Lower leg skin (tissue), 3 donors: ENCODE measurements around the gene RAB14.

ENCODE experiments used
- POLR2A ChIP-seq, 2 donors: fragments of 450-650 bp; IDR thresholded peaks; one replicate each; pipeline ENCODE4 v1.6.1; 2016 to 2017; ENCODE audit warnings: antibody characterized with exemption in 2 of 2, mild to moderate bottlenecking in 1 of 2, moderate library complexity in 1 of 2
- TF ChIP-seq, protein P1 (sequence below), 3 donors: fragments of 450-650 bp; IDR thresholded peaks; one replicate each; pipeline ENCODE4 v1.5.1; 2016; ENCODE audit warnings: antibody characterized with exemption in 3 of 3, mild to moderate bottlenecking in 3 of 3, moderate library complexity in 2 of 3

DNA sequence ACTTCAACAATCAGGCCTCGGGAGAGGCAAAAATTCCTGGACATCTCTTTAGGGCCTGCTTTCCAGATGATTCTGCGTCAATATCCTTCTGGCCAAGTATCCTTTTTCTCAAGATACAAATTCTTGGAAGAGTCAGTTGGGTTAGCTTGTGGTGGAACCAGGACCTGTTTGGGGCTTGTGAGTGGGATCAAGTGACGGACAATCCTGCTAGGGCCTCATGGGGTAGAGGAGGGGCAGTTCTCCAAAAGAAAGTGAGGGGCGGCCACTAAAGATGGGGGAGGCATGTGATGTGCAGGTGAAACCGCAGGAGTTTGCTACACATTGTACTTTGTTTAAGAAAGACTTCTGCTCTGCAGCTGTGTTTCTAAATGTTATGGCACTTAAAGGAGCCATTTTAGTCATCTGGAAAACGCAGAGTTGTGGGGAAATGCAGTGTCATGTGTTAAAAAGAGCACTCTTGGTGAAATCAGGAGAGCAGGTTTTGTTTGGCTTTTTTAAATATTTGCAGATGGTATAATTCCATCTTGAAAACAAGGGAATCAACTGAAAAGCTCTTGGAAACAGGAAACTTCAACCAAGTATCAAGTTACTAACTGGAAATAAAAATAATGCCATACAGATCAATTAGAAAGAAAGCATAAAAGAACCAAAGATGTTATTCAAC lies 38.9 kb upstream of the RAB14 start:
- TF ChIP-seq, protein P1, sequence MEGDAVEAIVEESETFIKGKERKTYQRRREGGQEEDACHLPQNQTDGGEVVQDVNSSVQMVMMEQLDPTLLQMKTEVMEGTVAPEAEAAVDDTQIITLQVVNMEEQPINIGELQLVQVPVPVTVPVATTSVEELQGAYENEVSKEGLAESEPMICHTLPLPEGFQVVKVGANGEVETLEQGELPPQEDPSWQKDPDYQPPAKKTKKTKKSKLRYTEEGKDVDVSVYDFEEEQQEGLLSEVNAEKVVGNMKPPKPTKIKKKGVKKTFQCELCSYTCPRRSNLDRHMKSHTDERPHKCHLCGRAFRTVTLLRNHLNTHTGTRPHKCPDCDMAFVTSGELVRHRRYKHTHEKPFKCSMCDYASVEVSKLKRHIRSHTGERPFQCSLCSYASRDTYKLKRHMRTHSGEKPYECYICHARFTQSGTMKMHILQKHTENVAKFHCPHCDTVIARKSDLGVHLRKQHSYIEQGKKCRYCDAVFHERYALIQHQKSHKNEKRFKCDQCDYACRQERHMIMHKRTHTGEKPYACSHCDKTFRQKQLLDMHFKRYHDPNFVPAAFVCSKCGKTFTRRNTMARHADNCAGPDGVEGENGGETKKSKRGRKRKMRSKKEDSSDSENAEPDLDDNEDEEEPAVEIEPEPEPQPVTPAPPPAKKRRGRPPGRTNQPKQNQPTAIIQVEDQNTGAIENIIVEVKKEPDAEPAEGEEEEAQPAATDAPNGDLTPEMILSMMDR (IDR thresholded peaks at IDR 0.05): no peak
- TF ChIP-seq POLR2A (IDR thresholded peaks at IDR 0.05): no peak
